Measurements from ENCODE around the gene LGALS16.
"Not testable (repeated sequence)": the region's sequence is repeated elsewhere in the genome, so short reads cannot be mapped to it uniquely, and the experiment has no call there.

The LGALS16 gene

DNA sequence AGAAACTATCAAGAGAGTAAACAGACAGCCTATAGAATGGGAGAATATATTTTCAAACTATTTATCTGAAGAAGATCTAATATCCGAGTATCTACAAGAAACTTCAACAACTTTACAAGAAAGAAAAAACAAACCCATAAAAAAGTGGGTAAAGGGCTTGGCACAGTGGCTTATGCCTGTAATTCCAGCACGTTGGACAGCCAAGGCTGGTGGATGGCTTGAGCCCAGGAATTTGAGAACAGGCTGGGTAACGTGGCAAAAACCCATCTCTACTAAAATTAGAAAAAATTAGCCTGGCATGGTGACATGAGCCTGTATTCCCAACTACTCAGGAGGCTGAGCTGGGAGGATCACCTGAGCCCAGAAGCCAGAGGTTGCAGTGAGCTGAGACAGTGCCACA lies 7.8 kb upstream of the LGALS16 start:
- no peak for DNase-seq (ENCODE audit: extremely low spot score)
- TF ChIP-seq, protein P1, sequence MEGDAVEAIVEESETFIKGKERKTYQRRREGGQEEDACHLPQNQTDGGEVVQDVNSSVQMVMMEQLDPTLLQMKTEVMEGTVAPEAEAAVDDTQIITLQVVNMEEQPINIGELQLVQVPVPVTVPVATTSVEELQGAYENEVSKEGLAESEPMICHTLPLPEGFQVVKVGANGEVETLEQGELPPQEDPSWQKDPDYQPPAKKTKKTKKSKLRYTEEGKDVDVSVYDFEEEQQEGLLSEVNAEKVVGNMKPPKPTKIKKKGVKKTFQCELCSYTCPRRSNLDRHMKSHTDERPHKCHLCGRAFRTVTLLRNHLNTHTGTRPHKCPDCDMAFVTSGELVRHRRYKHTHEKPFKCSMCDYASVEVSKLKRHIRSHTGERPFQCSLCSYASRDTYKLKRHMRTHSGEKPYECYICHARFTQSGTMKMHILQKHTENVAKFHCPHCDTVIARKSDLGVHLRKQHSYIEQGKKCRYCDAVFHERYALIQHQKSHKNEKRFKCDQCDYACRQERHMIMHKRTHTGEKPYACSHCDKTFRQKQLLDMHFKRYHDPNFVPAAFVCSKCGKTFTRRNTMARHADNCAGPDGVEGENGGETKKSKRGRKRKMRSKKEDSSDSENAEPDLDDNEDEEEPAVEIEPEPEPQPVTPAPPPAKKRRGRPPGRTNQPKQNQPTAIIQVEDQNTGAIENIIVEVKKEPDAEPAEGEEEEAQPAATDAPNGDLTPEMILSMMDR (IDR thresholded peaks at IDR 0.05; ENCODE audit: control extremely low read depth, extremely low read depth, low read depth, missing control alignments): no peak
- ChIA-PET CTCF (no interaction called here), POLR2A (no interaction called here)

DNA sequence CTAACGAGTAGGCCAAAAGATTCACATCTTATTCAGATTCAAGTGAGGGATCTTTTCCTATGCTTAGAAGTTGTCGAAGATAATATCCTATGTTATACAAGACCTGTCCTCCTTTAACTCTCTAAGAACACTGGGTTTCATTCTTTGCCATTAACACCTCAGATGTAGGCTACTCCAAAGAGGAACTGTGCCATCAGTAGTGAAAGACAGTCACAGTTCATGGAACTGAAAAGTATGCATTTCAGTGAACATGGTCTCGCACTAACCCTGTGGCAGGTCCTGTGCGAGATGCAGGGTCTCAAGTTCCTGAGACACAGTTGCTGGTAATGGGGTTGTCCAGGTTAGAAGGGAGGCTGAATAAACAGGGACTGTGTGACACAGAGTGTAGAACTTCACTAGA lies 4.1 kb downstream of the LGALS16 start:
- DNase-seq (ENCODE audit: extremely low spot score): no peak
- POLR2A ChIA-PET: no interaction called here
- CTCF ChIA-PET: no interaction called here
- TF ChIP-seq, protein P1 (IDR thresholded peaks at IDR 0.05; ENCODE audit: control extremely low read depth, extremely low read depth, low read depth, missing control alignments): no peak

DNA sequence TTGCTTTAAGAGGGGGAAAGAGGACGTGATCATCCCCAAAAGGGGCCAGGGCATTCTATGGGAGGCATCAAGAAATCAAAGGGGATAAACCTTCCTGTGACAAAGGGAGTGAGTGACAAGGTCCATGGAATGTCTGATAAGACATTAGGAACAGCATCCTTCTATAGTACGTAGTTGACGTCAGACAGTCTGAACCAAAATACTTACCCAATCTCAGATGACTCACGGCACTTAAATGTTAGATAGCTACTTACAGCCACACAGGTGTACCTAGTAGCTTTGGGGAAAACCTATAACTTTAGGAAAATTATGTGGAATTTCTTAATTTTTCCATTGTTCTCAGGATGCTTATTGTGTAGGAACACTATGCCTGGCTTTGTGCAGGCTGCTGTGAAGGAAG lies 4.9 kb downstream of the LGALS16 start:
- CTCF ChIA-PET: no interaction called here
- TF ChIP-seq, protein P1 (IDR thresholded peaks at IDR 0.05; ENCODE audit: control extremely low read depth, extremely low read depth, low read depth, missing control alignments): no peak
- POLR2A ChIA-PET: no interaction called here
- no peak for DNase-seq (ENCODE audit: extremely low spot score)

DNA sequence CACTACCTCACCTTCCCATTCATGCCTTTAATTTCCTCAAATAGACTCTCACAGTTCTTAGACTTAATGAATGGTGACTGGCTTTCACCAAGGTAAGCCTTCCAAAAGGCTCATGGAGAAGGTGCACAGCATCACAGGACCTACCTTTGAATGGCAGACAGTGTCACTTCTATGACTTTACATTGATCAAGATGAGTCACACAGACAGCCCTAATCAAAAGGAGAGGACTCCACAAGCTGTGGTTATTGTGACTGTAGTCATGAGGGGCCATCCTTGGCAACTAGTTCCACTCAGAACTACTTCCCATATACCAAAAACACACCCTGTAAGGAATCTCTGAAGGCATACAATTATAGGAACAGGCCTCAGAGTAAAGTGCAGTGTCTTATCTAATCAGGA lies 5.9 kb downstream of the LGALS16 start:
- TF ChIP-seq, protein P1 (IDR thresholded peaks at IDR 0.05; ENCODE audit: control extremely low read depth, extremely low read depth, low read depth, missing control alignments): no peak
- CTCF ChIA-PET: interaction anchor here (1.7 kb wide), 1 partner anchor 12 kb away, joined by 4 read pairs; no protein-coding TSS in a partner anchor
- POLR2A ChIA-PET: no interaction called here
- no peak for DNase-seq (ENCODE audit: extremely low spot score)

DNA sequence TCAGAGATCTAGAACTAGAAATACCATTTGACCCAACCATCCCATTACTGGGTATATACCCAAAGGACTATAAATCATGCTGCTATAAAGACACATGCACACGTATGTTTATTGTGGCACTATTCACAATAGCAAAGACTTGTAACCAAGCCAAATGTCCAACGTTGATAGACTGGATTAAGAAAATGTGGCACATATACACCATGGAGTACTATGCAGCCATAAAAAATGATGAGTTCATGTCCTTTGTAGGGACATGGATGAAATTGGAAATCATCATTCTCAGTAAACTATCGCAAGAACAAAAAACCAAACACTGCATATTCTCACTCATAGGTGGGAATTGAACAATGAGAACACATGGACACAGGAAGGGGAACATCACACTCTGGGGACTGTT lies 14.1 kb downstream of the LGALS16 start:
- POLR2A ChIA-PET; DNase-seq (ENCODE audit: extremely low spot score): not testable (repeated sequence)
- CTCF ChIA-PET: interaction anchor here (3.6 to 9.2 kb wide), 3 partner anchors 109 to 174 kb away, joined by 22 to 144 read pairs (median 138); partner anchors contain the start of gene FBL

DNA sequence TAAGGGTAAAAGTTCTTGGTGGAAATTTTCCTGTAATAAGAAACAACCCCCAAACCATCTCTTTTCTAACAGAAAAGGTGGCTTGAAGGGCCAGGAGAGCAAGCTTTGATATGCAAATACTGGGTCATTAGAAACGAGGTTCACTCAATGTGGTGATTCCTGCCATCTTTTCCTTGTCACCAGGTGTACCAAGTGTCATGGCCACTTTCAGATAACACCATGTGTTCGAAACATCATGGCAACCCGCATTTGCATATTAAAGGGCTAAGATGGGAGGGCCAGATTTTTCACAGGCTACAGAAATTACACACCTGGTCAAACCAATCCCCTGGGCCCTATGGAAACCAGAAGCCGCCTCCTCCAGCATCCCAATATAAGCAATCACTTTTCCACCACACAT lies 15.3 kb downstream of the LGALS16 start:
- TF ChIP-seq, protein P1 (IDR thresholded peaks at IDR 0.05; ENCODE audit: control extremely low read depth, extremely low read depth, low read depth, missing control alignments): no peak
- ChIA-PET CTCF (interaction anchor here (0.8 to 9.2 kb wide), 17 partner anchors 11 to 273 kb away, joined by 3 to 144 read pairs (median 17); partner anchors contain the start of genes EID2, EID2B and FBL), POLR2A (no interaction called here)
- DNase-seq (ENCODE audit: extremely low spot score): no peak

DNA sequence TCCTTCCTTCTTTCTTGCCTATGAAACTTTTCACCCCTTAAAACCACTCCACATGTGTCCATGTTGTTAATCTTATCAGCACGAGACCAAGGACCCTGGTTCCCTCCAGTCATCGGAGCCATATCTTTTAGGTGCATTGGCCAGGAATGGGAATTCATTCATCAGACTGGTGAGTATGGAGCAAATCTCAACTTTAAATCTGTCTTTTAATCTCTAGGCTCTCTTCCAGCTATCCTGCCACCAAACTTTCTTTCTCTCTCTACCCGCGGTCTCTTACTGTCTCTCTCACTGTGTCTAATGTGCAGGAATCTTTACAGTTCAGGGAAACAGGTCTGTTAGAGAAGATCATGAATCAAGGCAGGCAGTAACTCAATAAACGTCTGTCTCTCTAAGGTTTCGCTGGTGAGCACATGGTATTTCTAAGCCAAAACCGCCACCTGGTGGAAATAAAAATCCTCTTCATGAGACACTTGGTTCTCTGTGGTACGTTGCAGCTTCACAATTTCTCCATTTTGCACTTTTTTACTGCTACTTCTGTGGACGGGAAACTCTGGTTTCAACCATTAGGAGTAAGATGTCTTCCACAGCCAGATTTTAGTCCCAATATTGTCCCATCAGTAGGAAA lies 16.1 kb downstream of the LGALS16 start:
- ChIA-PET POLR2A (no interaction called here), CTCF (interaction anchor here (0.8 to 9.2 kb wide), 22 partner anchors 10 to 607 kb away, joined by 3 to 144 read pairs (median 10); partner anchors contain the start of genes EID2, EID2B and FBL)
- TF ChIP-seq, protein P1 (IDR thresholded peaks at IDR 0.05; ENCODE audit: control extremely low read depth, extremely low read depth, low read depth, missing control alignments): peak; percentile 54
- peak; percentile 35 for DNase-seq (ENCODE audit: extremely low spot score)
